Gastrocnemius medialis (tissue), 4 donors: Measurements from ENCODE around the gene LRFN2.

Source experiments
- POLR2A ChIP-seq, 2 donors: fragments of 450-650 bp; IDR thresholded peaks; one replicate each; pipeline ENCODE4 v1.6.1; 2017; ENCODE audit warnings: antibody characterized with exemption in 2 of 2, mild to moderate bottlenecking in 2 of 2, moderate library complexity in 2 of 2
- TF ChIP-seq, protein P1 (sequence below), 5 experiments: fragments of 450-650 bp in 3 of 5; fragments of 200-600 bp in 2 of 5; sonication (generic) in 2 of 5; IDR thresholded peaks in 4 of 5; conservative IDR thresholded peaks in 1 of 5; 1 replicate in 4 of 5; 2 replicates in 1 of 5; pipeline ENCODE4 v1.5.1; 2016 to 2019; ENCODE audit warnings: antibody characterized with exemption in 5 of 5, mild to moderate bottlenecking in 3 of 5, moderate library complexity in 3 of 5

DNA sequence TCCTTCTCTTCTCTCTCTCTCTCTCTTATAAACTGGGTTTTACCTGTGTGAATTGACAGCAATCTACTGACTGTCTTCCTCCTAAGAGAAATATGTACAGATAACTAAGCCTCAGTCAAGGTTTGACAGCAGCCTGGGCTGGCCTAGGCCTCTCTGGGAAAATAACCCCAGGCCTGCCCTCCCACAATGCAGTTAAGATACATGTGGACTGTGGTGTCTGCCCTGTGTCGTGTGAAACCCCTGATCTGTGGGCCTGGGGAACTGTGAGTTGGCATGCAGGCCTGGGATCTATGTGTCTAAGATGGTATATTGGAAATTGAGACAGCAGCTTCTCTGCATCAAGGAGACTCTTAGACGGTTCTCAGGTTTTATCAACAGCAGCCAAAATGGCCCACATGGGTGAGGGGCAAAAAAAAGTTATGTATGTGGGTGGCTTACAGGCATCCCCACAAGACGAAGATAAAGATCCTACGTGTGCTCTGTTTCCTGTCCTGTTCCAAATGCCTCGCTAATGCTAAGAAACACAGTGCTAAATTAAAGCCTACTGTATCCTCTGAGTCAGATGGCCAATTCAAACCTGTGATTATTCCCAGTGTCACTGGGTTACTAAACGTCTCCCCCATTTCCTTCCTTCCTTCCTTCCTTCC is 19.0 kb downstream of the LRFN2 start:
- TF ChIP-seq, protein P1, sequence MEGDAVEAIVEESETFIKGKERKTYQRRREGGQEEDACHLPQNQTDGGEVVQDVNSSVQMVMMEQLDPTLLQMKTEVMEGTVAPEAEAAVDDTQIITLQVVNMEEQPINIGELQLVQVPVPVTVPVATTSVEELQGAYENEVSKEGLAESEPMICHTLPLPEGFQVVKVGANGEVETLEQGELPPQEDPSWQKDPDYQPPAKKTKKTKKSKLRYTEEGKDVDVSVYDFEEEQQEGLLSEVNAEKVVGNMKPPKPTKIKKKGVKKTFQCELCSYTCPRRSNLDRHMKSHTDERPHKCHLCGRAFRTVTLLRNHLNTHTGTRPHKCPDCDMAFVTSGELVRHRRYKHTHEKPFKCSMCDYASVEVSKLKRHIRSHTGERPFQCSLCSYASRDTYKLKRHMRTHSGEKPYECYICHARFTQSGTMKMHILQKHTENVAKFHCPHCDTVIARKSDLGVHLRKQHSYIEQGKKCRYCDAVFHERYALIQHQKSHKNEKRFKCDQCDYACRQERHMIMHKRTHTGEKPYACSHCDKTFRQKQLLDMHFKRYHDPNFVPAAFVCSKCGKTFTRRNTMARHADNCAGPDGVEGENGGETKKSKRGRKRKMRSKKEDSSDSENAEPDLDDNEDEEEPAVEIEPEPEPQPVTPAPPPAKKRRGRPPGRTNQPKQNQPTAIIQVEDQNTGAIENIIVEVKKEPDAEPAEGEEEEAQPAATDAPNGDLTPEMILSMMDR (IDR thresholded peaks at IDR 0.05 in 4 of 5, conservative IDR thresholded peaks at IDR 0.05 in 1 of 5), result no peak
- no peak for TF ChIP-seq POLR2A (IDR thresholded peaks at IDR 0.05)
